ENCODE measurements around the gene TXNDC12. TPM values are rescaled to one million over a fixed set of nuclear protein-coding genes. Genes with fewer than 3 reads are reported as not detected.
A peak's percentile ranks its signal among the peaks of the same experiment; 100 is the strongest.
"Not testable (repeated sequence)": the region's sequence is repeated elsewhere in the genome, so short reads cannot be mapped to it uniquely, and the experiment has no call there.

TXNDC12 gene
- total RNA-seq: 10 to 100 TPM; 33.0 to 56.4 (median 40.5) TPM

- peak within 1 kb of the TSS; percentile 89 to 99 (median 91) for H3K4me3 ChIP-seq
- H3K27ac ChIP-seq: peak within 1 kb of the TSS; percentile 95 to 96
- in situ Hi-C loops (cut with MboI; ENCODE audit: low pct_unique_long_range_greater_than_20kb in 2 of 9, low sequenced_read_pairs in 9 of 9, unreplicated experiment in 9 of 9): no loop called here
- WGBS, 10 experiments: 0 to 17% (median 0%) methylated on average over 1 to 33 of the region's 45 CpGs; no CpG with 5 or more reads in 1 of the 10 experiments
- H3K4me1 ChIP-seq (replicated peaks in 1 of 2): peaks cover 26 to 27% of the 10 kb centered on the region in 2 donors
- peak; percentile 76 to 85 (median 82) for ATAC-seq (replicated peaks in 6 of 8)
Observed at GRCh38 chr1:52055066-52055865, at the start of gene TXNDC12. TSS of gene TXNDC12 (minus strand) at chr1:52055191. CDS start at chr1:52055096, 95 bp downstream.

GRCh38 chr1:52102336-52103013 is 47.5 kb upstream of the TXNDC12 start:
- in situ Hi-C loops (cut with MboI; ENCODE audit: low pct_unique_long_range_greater_than_20kb in 2 of 9, low sequenced_read_pairs in 9 of 9, unreplicated experiment in 9 of 9): no loop called here
- Histone ChIP-seq H3K27ac (no peak overlapping the region), H3K4me3 (no peak overlapping the region), H3K4me1 (replicated peaks in 1 of 2) (peaks cover 14 to 22% of the 10 kb centered on the region in 2 donors)
- ATAC-seq (replicated peaks in 6 of 8): peak in 1 of 8 experiments; percentile 50
- 38 to 100% (median 96%) methylated on average over 1 of the region's 1 CpG; no CpG with 5 or more reads in 2 of the 10 experiments for WGBS, 10 experiments

- WGBS, 10 experiments: 0 to 60% (median 25%) methylated on average over 1 to 8 of the region's 8 CpGs; no CpG with 5 or more reads in 1 of the 10 experiments
- ATAC-seq (replicated peaks in 6 of 8): peak in 5 of 8 experiments; percentile 73 to 88 (median 81)
Observed at GRCh38 chr1:52098139-52098871, 43.3 kb upstream of the TXNDC12 start.

GRCh38 chr1:52096216-52096615 is 41.2 kb upstream of the TXNDC12 start:
- no peak overlapping the region for H3K27ac ChIP-seq
- in situ Hi-C loops (cut with MboI; ENCODE audit: low pct_unique_long_range_greater_than_20kb in 2 of 9, low sequenced_read_pairs in 9 of 9, unreplicated experiment in 9 of 9): no loop called here
- no peak for ATAC-seq (replicated peaks in 6 of 8)

More at GRCh38 chr1:52098139-52098871, 43.3 kb upstream of the TXNDC12 start:
- no peak overlapping the region for H3K4me3 ChIP-seq
- in situ Hi-C loops (cut with MboI; ENCODE audit: low pct_unique_long_range_greater_than_20kb in 2 of 9, low sequenced_read_pairs in 9 of 9, unreplicated experiment in 9 of 9): no loop called here
- peaks cover 16 to 24% of the 10 kb centered on the region in 2 donors for H3K4me1 ChIP-seq (replicated peaks in 1 of 2)
- no peak overlapping the region for H3K27ac ChIP-seq

GRCh38 chr1:52094300-52094699 is 39.3 kb upstream of the TXNDC12 start:
- in situ Hi-C loops (cut with MboI; ENCODE audit: low pct_unique_long_range_greater_than_20kb in 2 of 9, low sequenced_read_pairs in 9 of 9, unreplicated experiment in 9 of 9); ATAC-seq (replicated peaks in 6 of 8); H3K27ac ChIP-seq; H3K4me3 ChIP-seq: not testable (repeated sequence)
- peaks cover 16 to 20% of the 10 kb centered on the region in 2 donors for H3K4me1 ChIP-seq (replicated peaks in 1 of 2)
- WGBS, 10 experiments: 98 to 100% (median 100%) methylated on average over 1 to 7 of the region's 7 CpGs; no CpG with 5 or more reads in 4 of the 10 experiments

More at GRCh38 chr1:52096216-52096615, 41.2 kb upstream of the TXNDC12 start:
- 82 to 100% (median 89%) methylated on average over 1 to 8 of the region's 8 CpGs; no CpG with 5 or more reads in 1 of the 10 experiments for WGBS, 10 experiments
- Histone ChIP-seq H3K4me3 (no peak overlapping the region), H3K4me1 (replicated peaks in 1 of 2) (peaks cover 16 to 24% of the 10 kb centered on the region in 2 donors)

- ATAC-seq (replicated peaks in 6 of 8); in situ Hi-C loops (cut with MboI; ENCODE audit: low pct_unique_long_range_greater_than_20kb in 2 of 9, low sequenced_read_pairs in 9 of 9, unreplicated experiment in 9 of 9); H3K4me1 ChIP-seq (replicated peaks in 1 of 2); H3K4me3 ChIP-seq; H3K27ac ChIP-seq: not testable (repeated sequence)
Observed at GRCh38 chr1:52087892-52088291, 32.9 kb upstream of the TXNDC12 start.

GRCh38 chr1:52080014-52080415 is 25.0 kb upstream of the TXNDC12 start:
- WGBS, 10 experiments: 67 to 100% (median 88%) methylated on average over 1 to 3 of the region's 3 CpGs; no CpG with 5 or more reads in 1 of the 10 experiments
- no peaks in the 10 kb centered on the region for H3K4me1 ChIP-seq (replicated peaks in 1 of 2)
- H3K4me3 ChIP-seq: no peak overlapping the region
- in situ Hi-C loops (cut with MboI; ENCODE audit: low pct_unique_long_range_greater_than_20kb in 2 of 9, low sequenced_read_pairs in 9 of 9, unreplicated experiment in 9 of 9): no loop called here
- H3K27ac ChIP-seq: no peak overlapping the region
- no peak for ATAC-seq (replicated peaks in 6 of 8)

- WGBS, 10 experiments: 70 to 100% (median 98%) methylated on average over 1 to 6 of the region's 6 CpGs; no CpG with 5 or more reads in 2 of the 10 experiments
- H3K4me1 ChIP-seq (replicated peaks in 1 of 2); H3K4me3 ChIP-seq; H3K27ac ChIP-seq; ATAC-seq (replicated peaks in 6 of 8); in situ Hi-C loops (cut with MboI; ENCODE audit: low pct_unique_long_range_greater_than_20kb in 2 of 9, low sequenced_read_pairs in 9 of 9, unreplicated experiment in 9 of 9): not testable (repeated sequence)
Observed at GRCh38 chr1:52077277-52077676, 22.3 kb upstream of the TXNDC12 start.

- ATAC-seq (replicated peaks in 6 of 8): peak in 1 of 8 experiments; percentile 22
- no peak overlapping the region for H3K27ac ChIP-seq
- in situ Hi-C loops (cut with MboI; ENCODE audit: low pct_unique_long_range_greater_than_20kb in 2 of 9, low sequenced_read_pairs in 9 of 9, unreplicated experiment in 9 of 9): no loop called here
- H3K4me3 ChIP-seq: no peak overlapping the region
- H3K4me1 ChIP-seq (replicated peaks in 1 of 2): no peaks in the 10 kb centered on the region
- 73 to 100% (median 87%) methylated on average over 1 to 6 of the region's 6 CpGs for WGBS, 10 experiments
Observed at GRCh38 chr1:52072291-52072690, 17.3 kb upstream of the TXNDC12 start.

GRCh38 chr1:52070704-52071103 is 15.7 kb upstream of the TXNDC12 start:
- H3K27ac ChIP-seq: no peak overlapping the region
- ATAC-seq (replicated peaks in 6 of 8): no peak

GRCh38 chr1:52063192-52063591 is 8.2 kb upstream of the TXNDC12 start:
- H3K4me1 ChIP-seq (replicated peaks in 1 of 2): peaks cover 8 to 12% of the 10 kb centered on the region in 2 donors
- no peak overlapping the region for H3K4me3 ChIP-seq
- in situ Hi-C loops (cut with MboI; ENCODE audit: low pct_unique_long_range_greater_than_20kb in 2 of 9, low sequenced_read_pairs in 9 of 9, unreplicated experiment in 9 of 9): no loop called here
- ATAC-seq (replicated peaks in 6 of 8): no peak
- 83 to 100% (median 100%) methylated on average over 1 to 2 of the region's 2 CpGs; no CpG with 5 or more reads in 2 of the 10 experiments for WGBS, 10 experiments
- no peak overlapping the region for H3K27ac ChIP-seq

More at GRCh38 chr1:52070704-52071103, 15.7 kb upstream of the TXNDC12 start:
- in situ Hi-C loops (cut with MboI; ENCODE audit: low pct_unique_long_range_greater_than_20kb in 2 of 9, low sequenced_read_pairs in 9 of 9, unreplicated experiment in 9 of 9): no loop called here
- WGBS, 10 experiments: 52 to 100% (median 98%) methylated on average over 1 to 4 of the region's 4 CpGs; no CpG with 5 or more reads in 5 of the 10 experiments
- no peaks in the 10 kb centered on the region for H3K4me1 ChIP-seq (replicated peaks in 1 of 2)
- no peak overlapping the region for H3K4me3 ChIP-seq

GRCh38 chr1:52060822-52061221 is 5.8 kb upstream of the TXNDC12 start:
- H3K27ac ChIP-seq: no peak overlapping the region
- 92 to 100% (median 100%) methylated on average over 2 to 4 of the region's 4 CpGs; no CpG with 5 or more reads in 2 of the 10 experiments for WGBS, 10 experiments
- H3K4me3 ChIP-seq: no peak overlapping the region
- in situ Hi-C loops (cut with MboI; ENCODE audit: low pct_unique_long_range_greater_than_20kb in 2 of 9, low sequenced_read_pairs in 9 of 9, unreplicated experiment in 9 of 9): no loop called here
- peaks cover 19 to 22% of the 10 kb centered on the region in 2 donors for H3K4me1 ChIP-seq (replicated peaks in 1 of 2)
- ATAC-seq (replicated peaks in 6 of 8): no peak

All from motor neuron (in vitro differentiated cells).